PC-9 (cell line): ENCODE measurements around the gene NALCN. TPM values are rescaled to one million over a fixed set of nuclear protein-coding genes. Genes with fewer than 3 reads are reported as not detected.

ENCODE experiments used
- BruUV-seq: library from RNA; stranded (reverse); fragments of 400-500 nt; replicated peaks from 2 replicates; lab custom pipeline; 2021; lab: Mats Ljungman, UMichigan
- CTCF ChIA-PET: fragments of 300-600 bp; sonication (Branson Sonifier 250); formaldehyde crosslinking; loops from one replicate; lab custom pipeline; 2022; ENCODE audit warnings: antibody characterized with exemption; lab: Charles Lee
- POLR2A ChIA-PET: fragments of 300-600 bp; sonication (Branson Sonifier 250); formaldehyde crosslinking; loops from one replicate; lab custom pipeline; 2022; ENCODE audit warnings: antibody characterized with exemption; ENCODE audit not compliant: unreplicated experiment; lab: Charles Lee
- DNase-seq, 2 experiments: peaks; one replicate each; pipeline versions ENCODE4 v3.0.0 to v3.0.0-alpha.2; 2015 to 2022; ENCODE audit warnings: mixed read lengths in 1 of 2
- H2AFZ ChIP-seq: fragments of 200-600 bp; sonication (generic); 2 replicates; pipeline ENCODE4 v1.8.1; 2017; ENCODE audit warnings: antibody characterized with exemption
- H3F3A ChIP-seq: fragments of 200-600 bp; sonication (generic); 2 replicates; pipeline ENCODE4 v1.8.1; 2017; ENCODE audit warnings: antibody characterized with exemption, mild to moderate bottlenecking, low read depth; ENCODE audit not compliant: insufficient read depth
- H3K27ac ChIP-seq: fragments of 200-600 bp; sonication (generic); 2 replicates; pipeline ENCODE4 v1.6.1; 2016; ENCODE audit warnings: mixed run types
- H3K27me3 ChIP-seq: fragments of 200-600 bp; sonication (generic); 2 replicates; pipeline ENCODE4 v1.6.1; 2016; ENCODE audit warnings: low read depth, mixed run types; ENCODE audit not compliant: insufficient read depth
- H3K36me3 ChIP-seq: fragments of 200-600 bp; sonication (generic); 2 replicates; pipeline ENCODE4 v1.6.1; 2016; ENCODE audit warnings: low read depth, mixed run types
- H3K4me1 ChIP-seq: fragments of 200-600 bp; sonication (generic); replicated peaks from 2 replicates; pipeline ENCODE4 v1.6.1; 2016; ENCODE audit warnings: mixed run types; ENCODE audit not compliant: insufficient read depth
- H3K4me2 ChIP-seq: fragments of 200-600 bp; sonication (generic); 2 replicates; pipeline ENCODE4 v1.6.1; 2017; ENCODE audit warnings: mixed run types
- H3K4me3 ChIP-seq: fragments of 200-600 bp; sonication (generic); 2 replicates; pipeline ENCODE4 v1.6.1; 2016; ENCODE audit warnings: mixed run types
- H3K79me2 ChIP-seq: fragments of 200-600 bp; sonication (generic); 2 replicates; pipeline ENCODE4 v1.6.1; 2017; ENCODE audit warnings: low read depth, mixed run types
- H3K9me2 ChIP-seq: fragments of 200-600 bp; sonication (generic); 2 replicates; pipeline ENCODE4 v1.8.1; 2017; ENCODE audit warnings: mild to moderate bottlenecking; ENCODE audit not compliant: insufficient read depth
- H3K9me3 ChIP-seq: fragments of 200-600 bp; sonication (generic); 2 replicates; pipeline ENCODE4 v1.8.1; 2016; ENCODE audit warnings: low read depth; ENCODE audit not compliant: insufficient read depth
- H4K20me1 ChIP-seq: fragments of 200-600 bp; sonication (generic); 2 replicates; pipeline ENCODE4 v1.8.1; 2017; ENCODE audit not compliant: insufficient read depth
- EZH2 ChIP-seq: fragments of 200-600 bp; sonication (generic); IDR thresholded peaks from 2 replicates; pipeline ENCODE4 v1.8.0; 2017; ENCODE audit warnings: antibody characterized with exemption, low read depth
- intact Hi-C: fragments of 100-400 bp; cut with micrococcal nuclease; formaldehyde crosslinking; loops from one replicate; pipeline ENCODE4 v1.10.0; 2022; ENCODE audit not compliant: unreplicated experiment
- total RNA-seq: library from RNA; stranded (reverse); gene quantifications from 2 replicates; pipeline ENCODE4 v1.2.3, GENCODE V29; 2021
- TF ChIP-seq, protein P1 (sequence below): fragments of 200-600 bp; sonication (generic); conservative IDR thresholded peaks from 2 replicates; pipeline ENCODE4 v1.6.1; 2017; ENCODE audit warnings: mixed run types, antibody characterized with exemption, mild to moderate bottlenecking, moderate library complexity

The NALCN gene
- total RNA-seq, 1 experiment from 2014 or later, result 7.7 TPM

DNA sequence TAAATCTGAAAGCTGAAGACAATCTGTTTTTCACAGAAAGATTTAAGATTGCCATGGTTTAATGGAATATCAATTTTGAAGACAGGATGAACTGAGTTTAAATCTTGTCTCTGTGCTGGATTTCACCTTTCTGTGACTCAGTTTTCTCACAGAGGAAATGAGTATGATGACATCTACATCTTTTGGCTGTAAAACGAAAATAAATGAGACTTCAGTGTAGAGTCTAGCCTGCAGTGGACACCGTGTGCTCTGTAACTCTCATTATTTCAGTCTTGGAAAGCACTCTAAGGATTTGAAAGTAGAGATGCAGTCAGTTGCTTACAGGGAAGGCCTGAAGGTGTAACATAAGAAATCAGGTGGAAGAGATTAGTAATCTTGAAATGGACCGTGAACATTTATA is 150.4 kb downstream of the NALCN start:
- Histone ChIP-seq H3K27me3 (no peaks in the 10 kb centered on the region), H3K4me3 (no peak overlapping the region), H3K9me2 (no peaks in the 10 kb centered on the region), H3K4me1 (no peaks in the 10 kb centered on the region), H3F3A (no peaks in the 10 kb centered on the region), H2AFZ (no peak overlapping the region), H3K9me3 (no peaks in the 10 kb centered on the region), H3K4me2 (no peak overlapping the region), H3K36me3 (no peaks in the 10 kb centered on the region), H3K79me2 (no peaks in the 10 kb centered on the region), H3K27ac (no peak overlapping the region), H4K20me1 (no peaks in the 10 kb centered on the region)
- ChIA-PET CTCF (no interaction called here), POLR2A (no interaction called here)
- BruUV-seq, result no TSS peak
- no peak for TF ChIP-seq EZH2
- TF ChIP-seq, protein P1, sequence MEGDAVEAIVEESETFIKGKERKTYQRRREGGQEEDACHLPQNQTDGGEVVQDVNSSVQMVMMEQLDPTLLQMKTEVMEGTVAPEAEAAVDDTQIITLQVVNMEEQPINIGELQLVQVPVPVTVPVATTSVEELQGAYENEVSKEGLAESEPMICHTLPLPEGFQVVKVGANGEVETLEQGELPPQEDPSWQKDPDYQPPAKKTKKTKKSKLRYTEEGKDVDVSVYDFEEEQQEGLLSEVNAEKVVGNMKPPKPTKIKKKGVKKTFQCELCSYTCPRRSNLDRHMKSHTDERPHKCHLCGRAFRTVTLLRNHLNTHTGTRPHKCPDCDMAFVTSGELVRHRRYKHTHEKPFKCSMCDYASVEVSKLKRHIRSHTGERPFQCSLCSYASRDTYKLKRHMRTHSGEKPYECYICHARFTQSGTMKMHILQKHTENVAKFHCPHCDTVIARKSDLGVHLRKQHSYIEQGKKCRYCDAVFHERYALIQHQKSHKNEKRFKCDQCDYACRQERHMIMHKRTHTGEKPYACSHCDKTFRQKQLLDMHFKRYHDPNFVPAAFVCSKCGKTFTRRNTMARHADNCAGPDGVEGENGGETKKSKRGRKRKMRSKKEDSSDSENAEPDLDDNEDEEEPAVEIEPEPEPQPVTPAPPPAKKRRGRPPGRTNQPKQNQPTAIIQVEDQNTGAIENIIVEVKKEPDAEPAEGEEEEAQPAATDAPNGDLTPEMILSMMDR, result no peak
- intact Hi-C loops, result no loop called here
- no peak for DNase-seq

DNA sequence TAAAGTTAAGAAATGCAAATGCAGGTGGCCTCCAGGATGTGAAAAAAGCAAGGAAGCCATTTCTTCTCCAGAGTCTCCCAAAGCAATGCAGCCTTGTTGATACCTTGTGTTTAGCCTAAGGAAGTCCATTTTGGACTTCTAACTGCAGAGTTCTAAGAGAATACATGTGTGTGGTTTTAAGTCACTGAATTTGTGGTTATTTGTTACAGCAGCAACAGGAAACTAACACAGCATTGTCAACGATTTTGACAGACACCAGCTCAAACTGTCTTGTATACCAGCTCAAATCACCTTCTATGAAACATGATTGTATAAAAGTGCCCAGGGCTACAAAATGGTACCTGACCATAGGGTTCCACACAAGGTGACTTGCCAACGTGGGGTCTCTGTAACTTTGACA is 151.4 kb downstream of the NALCN start:
- Histone ChIP-seq H4K20me1 (no peaks in the 10 kb centered on the region), H3K4me1 (no peaks in the 10 kb centered on the region), H3K27me3 (no peaks in the 10 kb centered on the region), H3K9me2 (no peaks in the 10 kb centered on the region; the same call in 1 of the 2 replicates), H3K27ac (no peak overlapping the region), H2AFZ (no peak overlapping the region), H3K36me3 (no peaks in the 10 kb centered on the region), H3K4me2 (no peak overlapping the region), H3F3A (no peaks in the 10 kb centered on the region), H3K4me3 (no peak overlapping the region), H3K9me3 (no peaks in the 10 kb centered on the region), H3K79me2 (no peaks in the 10 kb centered on the region)
- no TSS peak for BruUV-seq
- DNase-seq, result no peak
- intact Hi-C loops, result no loop called here
- POLR2A ChIA-PET, result no interaction called here
- CTCF ChIA-PET, result no interaction called here
- TF ChIP-seq EZH2, result no peak
- TF ChIP-seq, protein P1, result no peak

DNA sequence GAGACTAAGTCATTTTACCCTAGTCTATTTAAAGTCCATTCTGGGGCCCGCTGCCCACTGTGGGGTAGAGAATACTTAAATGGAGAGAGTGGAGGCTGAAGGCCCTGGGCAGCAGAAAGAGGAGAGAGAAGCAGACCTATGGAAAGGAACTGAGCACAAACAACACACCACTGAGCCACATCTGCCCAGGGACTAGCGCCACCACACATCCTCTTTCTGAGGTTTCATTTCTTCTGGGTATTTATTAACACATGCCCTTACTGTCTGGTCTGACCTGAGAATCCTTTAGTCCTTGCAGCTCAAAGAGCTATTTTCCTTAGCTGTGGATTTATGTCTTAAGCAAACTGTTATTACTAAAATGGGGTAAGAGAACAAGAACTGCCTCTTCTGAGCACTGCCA is 154.0 kb downstream of the NALCN start:
- Histone ChIP-seq H3K9me3 (0 out of 2 replicates have a peak, but pooled peaks cover under 1% of the 10 kb centered on the region), H3K4me3 (no peak overlapping the region), H3K9me2 (no peaks in the 10 kb centered on the region; the same call in none of the 2 replicates), H3K4me1 (peaks cover 18% of the 10 kb centered on the region), H3F3A (peaks cover 14% of the 10 kb centered on the region), H3K27me3 (no peaks in the 10 kb centered on the region), H4K20me1 (no peaks in the 10 kb centered on the region), H3K36me3 (0 out of 2 replicates have a peak, but pooled peaks cover 3% of the 10 kb centered on the region), H3K4me2 (no peak overlapping the region), H2AFZ (no peak overlapping the region), H3K79me2 (no peaks in the 10 kb centered on the region), H3K27ac (no peak overlapping the region)
- no TSS peak for BruUV-seq
- intact Hi-C loops, result no loop called here
- ChIA-PET POLR2A (interaction anchor here (0.6 kb wide), 1 partner anchor 67 kb away, joined by 5 read pairs; no protein-coding TSS in a partner anchor), CTCF (no interaction called here)
- TF ChIP-seq, protein P1, result no peak
- TF ChIP-seq EZH2, result no peak
- DNase-seq, result no peak
